H1 (cell line): ENCODE results near the gene TARDBP. TPM values are rescaled to one million over a fixed set of nuclear protein-coding genes. Genes with fewer than 3 reads are reported as not detected.
A peak's percentile ranks its signal among the peaks of the same experiment; 100 is the strongest.

Experiments
- CTCF ChIA-PET: fragments of 300-600 bp; sonication (Branson Sonifier 250); formaldehyde crosslinking; loops from one replicate; lab custom pipeline; 2021; ENCODE audit not compliant: partially characterized antibody; lab: Charles Lee
- POLR2A ChIA-PET: fragments of 300-600 bp; sonication (Branson Sonifier 250); formaldehyde crosslinking; loops from one replicate; lab custom pipeline; 2021; ENCODE audit warnings: inconsistent platforms; ENCODE audit not compliant: partially characterized antibody; lab: Charles Lee
- DNase-seq, 2 experiments: peaks; one replicate each; pipeline versions ENCODE4 v3.0.0 to v3.0.0-alpha.2; 2010 to 2022; ENCODE audit warnings: low spot score in 2 of 2, low read depth in 1 of 2, mixed read lengths in 1 of 2
- FAIRE-seq: peaks from 2 replicates; lab custom pipeline; 2011; peaks lifted over from hg19 to GRCh38; lab: Jason Lieb, UNC
- H2AFZ ChIP-seq: 2 replicates; pipeline ENCODE4 v1.8.1; 2012; ENCODE audit warnings: low read length, inconsistent platforms
- H2AK5ac ChIP-seq: 2 replicates; pipeline ENCODE4 v1.6.1; 2013; ENCODE audit warnings: low read depth, low read length
- H2BK120ac ChIP-seq: replicated peaks from 2 replicates; pipeline ENCODE3; 2013; ENCODE audit warnings: low read depth, low read length, inconsistent platforms
- H2BK12ac ChIP-seq: 2 replicates; pipeline ENCODE4 v1.6.1; 2013; ENCODE audit warnings: low read depth, low read length
- H2BK15ac ChIP-seq: 2 replicates; pipeline ENCODE4 v1.6.1; 2013; ENCODE audit warnings: low read length
- H2BK20ac ChIP-seq: 2 replicates; pipeline ENCODE4 v1.6.1; 2013; ENCODE audit warnings: low read length
- H2BK5ac ChIP-seq: 2 replicates; pipeline ENCODE4 v1.6.1; 2013; ENCODE audit warnings: low read depth, low read length
- H3K14ac ChIP-seq: 2 replicates; pipeline ENCODE4 v1.6.1; 2013; ENCODE audit warnings: inconsistent platforms; ENCODE audit not compliant: insufficient read length
- H3K18ac ChIP-seq: 2 replicates; pipeline ENCODE4 v1.6.1; 2013; ENCODE audit warnings: low read length; ENCODE audit errors: extremely low read depth
- H3K23ac ChIP-seq: 2 replicates; pipeline ENCODE4 v1.6.1; 2013; ENCODE audit warnings: inconsistent platforms; ENCODE audit not compliant: insufficient read length
- H3K23me2 ChIP-seq: 2 replicates; pipeline ENCODE4 v1.6.1; 2013; ENCODE audit warnings: low read depth, low read length
- H3K27ac ChIP-seq: 2 replicates; pipeline ENCODE4 v1.6.1; 2011; ENCODE audit warnings: low read depth, low read length, inconsistent platforms
- H3K27me3 ChIP-seq, 4 experiments: replicated peaks in 1 of 4; 1 replicate in 1 of 4; 2 replicates in 3 of 4; pipeline versions ENCODE4 v1.6.1 to v1.8.1; 2011 to 2013; ENCODE audit warnings: low read length in 3 of 4, mild to moderate bottlenecking in 3 of 4, inconsistent platforms in 2 of 4, mixed read lengths in 2 of 4, moderate library complexity in 1 of 4; ENCODE audit not compliant: control insufficient read depth in 3 of 4, insufficient read depth in 3 of 4; ENCODE audit errors: extremely low read depth in 1 of 4
- H3K36me3 ChIP-seq, 4 experiments: 2 replicates each; pipeline versions ENCODE4 v1.6.1 to v1.8.1; 2011 to 2013; ENCODE audit warnings: mild to moderate bottlenecking in 4 of 4, low read length in 3 of 4, moderate library complexity in 2 of 4, control low read depth in 1 of 4, inconsistent platforms in 1 of 4; ENCODE audit not compliant: insufficient read depth in 4 of 4, control insufficient read depth in 2 of 4
- H3K4ac ChIP-seq: replicated peaks from 2 replicates; pipeline ENCODE3; 2013; ENCODE audit warnings: low read length, low read depth, mixed read lengths, inconsistent platforms; ENCODE audit not compliant: insufficient read length
- H3K4me1 ChIP-seq, 4 experiments: replicated peaks in 1 of 4; 1 replicate in 1 of 4; 2 replicates in 3 of 4; pipeline versions ENCODE4 v1.6.1 to v1.8.1; 2011 to 2013; ENCODE audit warnings: low read length in 3 of 4, inconsistent platforms in 2 of 4, mixed read lengths in 1 of 4; ENCODE audit not compliant: insufficient read depth in 4 of 4, control insufficient read depth in 3 of 4
- H3K4me2 ChIP-seq, 2 experiments: 2 replicates each; pipeline versions ENCODE4 v1.6.1 to v1.8.1; 2011 to 2013; ENCODE audit warnings: low read depth in 2 of 2, low read length in 2 of 2, control low read depth in 1 of 2, inconsistent platforms in 1 of 2, mild to moderate bottlenecking in 1 of 2; ENCODE audit not compliant: insufficient read depth in 1 of 2
- H3K4me3 ChIP-seq, 4 experiments: fragments of 200-600, 300-600 bp in 1 of 4; sonication (generic), shearing (Covaris generic), sonication (Bioruptor Twin) in 1 of 4; 2 replicates each; pipeline versions ENCODE4 v1.5.1 to v1.8.1; 2011 to 2016; ENCODE audit warnings: low read length in 4 of 4, low read depth in 3 of 4, control low read depth in 2 of 4, inconsistent platforms in 2 of 4, mild to moderate bottlenecking in 2 of 4, mixed read lengths in 1 of 4, moderate library complexity in 1 of 4; ENCODE audit not compliant: insufficient read depth in 2 of 4; ENCODE audit errors: extremely low read depth in 1 of 4
- H3K56ac ChIP-seq: replicated peaks from 2 replicates; pipeline ENCODE3; 2013; ENCODE audit warnings: low read depth, mild to moderate bottlenecking, mixed read lengths, low read length, inconsistent platforms; ENCODE audit not compliant: insufficient read length
- H3K79me1 ChIP-seq: 2 replicates; pipeline ENCODE4 v1.6.1; 2013; ENCODE audit warnings: low read depth, low read length, control low read depth
- H3K79me2 ChIP-seq, 2 experiments: 2 replicates each; pipeline versions ENCODE4 v1.6.1 to v1.8.1; 2012 to 2013; ENCODE audit warnings: low read length in 2 of 2, mild to moderate bottlenecking in 2 of 2, inconsistent platforms in 1 of 2; ENCODE audit not compliant: insufficient read depth in 2 of 2, control insufficient read depth in 1 of 2
- H3K9ac ChIP-seq, 4 experiments: replicated peaks in 1 of 4; 1 replicate in 1 of 4; 2 replicates in 3 of 4; pipeline versions ENCODE4 v1.6.1 to v1.8.1; 2011 to 2013; ENCODE audit warnings: low read depth in 3 of 4, low read length in 3 of 4, control low read depth in 2 of 4, mild to moderate bottlenecking in 2 of 4, moderate library complexity in 2 of 4, inconsistent platforms in 1 of 4; ENCODE audit errors: extremely low read depth in 1 of 4
- H3K9me3 ChIP-seq, 2 experiments: 2 replicates each; pipeline versions ENCODE4 v1.6.1 to v1.8.1; 2012 to 2013; ENCODE audit warnings: mild to moderate bottlenecking in 2 of 2, moderate library complexity in 2 of 2, control low read depth in 1 of 2, inconsistent platforms in 1 of 2, low read depth in 1 of 2, low read length in 1 of 2, mixed read lengths in 1 of 2; ENCODE audit not compliant: insufficient read depth in 2 of 2
- H4K20me1 ChIP-seq, 2 experiments: replicated peaks in 1 of 2; 2 replicates each; pipeline versions ENCODE3 to v1.8.1; 2011 to 2013; ENCODE audit warnings: inconsistent platforms in 2 of 2, low read length in 2 of 2, mild to moderate bottlenecking in 1 of 2; ENCODE audit not compliant: insufficient read depth in 2 of 2, control insufficient read depth in 1 of 2
- H4K5ac ChIP-seq: 2 replicates; pipeline ENCODE4 v1.6.1; 2013; ENCODE audit warnings: low read length, low read depth, mixed read lengths, inconsistent platforms; ENCODE audit not compliant: insufficient read length
- H4K8ac ChIP-seq: 2 replicates; pipeline ENCODE4 v1.8.0; 2013; ENCODE audit warnings: mild to moderate bottlenecking, moderate library complexity, low read length, inconsistent platforms; ENCODE audit not compliant: insufficient read depth; ENCODE audit errors: extremely low read depth
- H4K91ac ChIP-seq: replicated peaks from 2 replicates; pipeline ENCODE3; 2013; ENCODE audit warnings: low read length, mixed read lengths, inconsistent platforms; ENCODE audit not compliant: insufficient read length
- BACH1 ChIP-seq: IDR thresholded peaks from 2 replicates; pipeline ENCODE4 v1.6.1; 2012; ENCODE audit warnings: low read length, improper control_type of control experiment
- BCL11A ChIP-seq, 2 experiments: IDR thresholded peaks; one replicate each; pipeline ENCODE4 v1.6.1; 2011; ENCODE audit warnings: low read depth in 2 of 2, low read length in 2 of 2, mild to moderate bottlenecking in 2 of 2
- EP300 ChIP-seq, 2 experiments: IDR thresholded peaks; 1 replicate in 1 of 2; 2 replicates in 1 of 2; pipeline ENCODE4 v1.6.1; 2011 to 2012; ENCODE audit warnings: low read depth in 2 of 2, low read length in 2 of 2, mild to moderate bottlenecking in 2 of 2, borderline replicate concordance in 1 of 2, inconsistent platforms in 1 of 2, moderate library complexity in 1 of 2
- HDAC6 ChIP-seq: IDR thresholded peaks from one replicate; pipeline ENCODE4 v1.7.1; 2012; ENCODE audit warnings: low read depth, mild to moderate bottlenecking, inconsistent platforms, low read length, moderate library complexity
- JUND ChIP-seq: IDR thresholded peaks from 2 replicates; pipeline ENCODE4 v1.6.1; 2011; ENCODE audit warnings: mild to moderate bottlenecking, improper control_type of control experiment, low read length
- KDM5A ChIP-seq: fragments of 200-600 bp; IDR thresholded peaks from 2 replicates; pipeline ENCODE4 v1.7.1; 2012; ENCODE audit warnings: mild to moderate bottlenecking, low read length, inconsistent platforms, mixed read lengths
- RNF2 ChIP-seq: fragments of 200-900, 300-1000 bp; sonication (generic); IDR thresholded peaks from 2 replicates; pipeline ENCODE4 v1.7.1; 2016; ENCODE audit warnings: borderline replicate concordance, low read depth, mild to moderate bottlenecking, antibody characterized with exemption, low read length; ENCODE audit not compliant: poor library complexity, severe bottlenecking; ENCODE audit errors: missing control alignments
- SIX5 ChIP-seq: IDR thresholded peaks from 2 replicates; pipeline ENCODE4 v1.6.1; 2011; ENCODE audit warnings: mild to moderate bottlenecking, low read depth, low read length
- USF2 ChIP-seq: IDR thresholded peaks from 2 replicates; pipeline ENCODE4 v1.6.1; 2011; ENCODE audit warnings: low read length, improper control_type of control experiment
- WGBS, 2 experiments: shearing (Covaris generic) in 1 of 2; methylation state at CpG; one replicate each; pipeline versions ENCODE4 v1.1.6 to v1.1.7; 2013 to 2015; ENCODE audit warnings: low lambda C conversion rate in 2 of 2, mixed read lengths in 2 of 2, inconsistent platforms in 1 of 2, low coverage in 1 of 2, missing lambda C conversion rate in 1 of 2; ENCODE audit not compliant: insufficient replicate concordance in 2 of 2, insufficient coverage in 1 of 2, insufficient read length in 1 of 2; ENCODE audit errors: extremely low coverage in 1 of 2, missing lambda C conversion rate in 1 of 2; 5-methylcytosine and 5-hydroxymethylcytosine counted together
- polyA plus RNA-seq, 7 experiments: library from polyadenylated mRNA; depleted of rRNA in 3 of 7; stranded (reverse) in 5 of 7; unstranded in 2 of 7; fragments of >200 nt in 5 of 7; fragments of 200-250 nt in 2 of 7; gene quantifications; 1 replicate in 5 of 7; 2 replicates in 1 of 7; 4 replicates in 1 of 7; pipeline versions ENCODE4 v1.2.1 to v1.2.3, GENCODE V29; 2011 to 2013; ENCODE audit warnings: missing spikeins in 2 of 7, mixed read lengths in 2 of 7
- total RNA-seq: library from RNA; stranded (reverse); fragmentation: NEBNext Ultra II Directional; extraction: Animal tissue kit (Norgen Biotek cat#: 25700); gene quantifications from 2 replicates; pipeline ENCODE4 v1.2.1, GENCODE V29; 2021
- TF ChIP-seq, protein P1 (sequence below): IDR thresholded peaks from 2 replicates; pipeline ENCODE4 v1.6.1; 2012; ENCODE audit warnings: low read length, inconsistent platforms

Gene TARDBP
- total and polyA plus RNA-seq, 2 of the 8 experiments (the other 6 are each of a cell fraction or from before 2014, with no cell fraction given), result 144 to 240 TPM

DNA sequence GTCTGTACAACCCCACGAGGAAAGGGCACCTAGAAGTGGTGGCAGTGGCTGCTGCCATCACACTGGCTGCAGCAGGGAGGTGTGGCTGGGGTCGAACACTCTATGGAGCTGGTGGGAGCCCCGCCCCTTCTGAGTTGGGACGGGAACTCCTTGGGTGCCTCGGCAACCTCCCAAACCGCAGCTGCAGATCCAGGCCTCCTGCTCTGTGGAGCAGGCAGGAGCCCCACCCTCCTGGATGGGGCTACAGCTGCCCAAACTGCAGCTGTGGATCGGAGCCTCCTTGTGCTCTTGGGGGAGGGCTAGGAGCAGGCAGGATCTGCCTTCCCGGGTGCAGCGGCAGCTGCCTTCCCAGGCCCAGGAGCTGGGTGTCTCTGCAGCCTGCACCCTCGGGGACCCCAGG lies 38.9 kb upstream of the TARDBP start:
- H3K27me3 ChIP-seq, result no peaks in the 10 kb centered on the region
- H2BK15ac ChIP-seq, result no peak overlapping the region
- H3K9ac ChIP-seq, result no peak overlapping the region
- no peak overlapping the region for H2AK5ac ChIP-seq
- H2BK20ac ChIP-seq, result no peak overlapping the region
- no peak overlapping the region for H2BK120ac ChIP-seq
- no peaks in the 10 kb centered on the region for H4K20me1 ChIP-seq
- H3K9me3 ChIP-seq, result no peaks in the 10 kb centered on the region
- H2BK5ac ChIP-seq, result no peak overlapping the region
- H3K79me2 ChIP-seq, result no peaks in the 10 kb centered on the region
- H3K79me1 ChIP-seq, result no peaks in the 10 kb centered on the region
- H3K18ac ChIP-seq, result no peak overlapping the region; the same call in 1 of the 2 replicates
- H4K8ac ChIP-seq, result no peak overlapping the region; the same call in 1 of the 2 replicates
- FAIRE-seq, result no peak
- H3K56ac ChIP-seq, result no peak overlapping the region
- peaks cover 5 to 14% (median 12%) of the 10 kb centered on the region in 4 experiments for H3K4me1 ChIP-seq
- H2BK12ac ChIP-seq, result no peak overlapping the region
- no peak overlapping the region for H3K14ac ChIP-seq
- H3K27ac ChIP-seq, result no peak overlapping the region
- peak in 1 of 2 experiments; percentile 61 for DNase-seq
- H3K4me3 ChIP-seq, result no peak overlapping the region
- WGBS, 2 experiments, result 69% methylated on average over 10 of the region's 10 CpGs; no CpG with 5 or more reads in 1 of the 2 experiments
- H3K36me3 ChIP-seq, result no peaks in the 10 kb centered on the region
- no peak overlapping the region for H4K5ac ChIP-seq
- ChIA-PET POLR2A (interaction anchor here (0.6 to 1.5 kb wide), 4 partner anchors 11 to 397 kb away, joined by 3 to 6 read pairs (median 3); partner anchors contain the start of gene TARDBP), CTCF (interaction anchor here (0.6 to 2.9 kb wide), 7 partner anchors 9 to 159 kb away, joined by 3 to 14 read pairs (median 3); no protein-coding TSS in a partner anchor)
- H3K23me2 ChIP-seq, result no peaks in the 10 kb centered on the region
- no peak overlapping the region for H4K91ac ChIP-seq
- 0 out of 2 replicates have a peak overlapping the region, but pooled peaks have one; percentile 16 for H2AFZ ChIP-seq
- no peak overlapping the region for H3K4ac ChIP-seq
- no peak overlapping the region for H3K4me2 ChIP-seq
- H3K23ac ChIP-seq, result no peak overlapping the region
- no peak for TF ChIP-seq KDM5A
- TF ChIP-seq, protein P1, sequence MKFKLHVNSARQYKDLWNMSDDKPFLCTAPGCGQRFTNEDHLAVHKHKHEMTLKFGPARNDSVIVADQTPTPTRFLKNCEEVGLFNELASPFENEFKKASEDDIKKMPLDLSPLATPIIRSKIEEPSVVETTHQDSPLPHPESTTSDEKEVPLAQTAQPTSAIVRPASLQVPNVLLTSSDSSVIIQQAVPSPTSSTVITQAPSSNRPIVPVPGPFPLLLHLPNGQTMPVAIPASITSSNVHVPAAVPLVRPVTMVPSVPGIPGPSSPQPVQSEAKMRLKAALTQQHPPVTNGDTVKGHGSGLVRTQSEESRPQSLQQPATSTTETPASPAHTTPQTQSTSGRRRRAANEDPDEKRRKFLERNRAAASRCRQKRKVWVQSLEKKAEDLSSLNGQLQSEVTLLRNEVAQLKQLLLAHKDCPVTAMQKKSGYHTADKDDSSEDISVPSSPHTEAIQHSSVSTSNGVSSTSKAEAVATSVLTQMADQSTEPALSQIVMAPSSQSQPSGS, result no peak
- TF ChIP-seq JUND, result no peak
- no peak for TF ChIP-seq RNF2
- no peak for TF ChIP-seq HDAC6
- TF ChIP-seq BACH1, result no peak
- no peak for TF ChIP-seq EP300 (IDR thresholded peaks at IDR 0.05; ENCODE audit: borderline replicate concordance in 1 of 2, low read depth in 2 of 2, low read length in 2 of 2)
- TF ChIP-seq BCL11A (IDR thresholded peaks at IDR 0.05; ENCODE audit: low read depth in 2 of 2, low read length in 2 of 2), result no peak
- no peak for TF ChIP-seq SIX5
- no peak for TF ChIP-seq USF2
